OCI-LY1 (cell line): Measurements from ENCODE around the gene PPP2R1B.

Source experiments
- H2AFZ ChIP-seq: fragments of 200-600 bp; sonication (generic), shearing (Covaris generic); 2 replicates; pipeline ENCODE4 v1.6.0; 2014; ENCODE audit warnings: antibody characterized with exemption, mild to moderate bottlenecking, low read length
- H3F3A ChIP-seq: fragments of 200-600 bp; sonication (generic), shearing (Covaris generic); 2 replicates; pipeline ENCODE4 v1.6.0; 2014; ENCODE audit warnings: mild to moderate bottlenecking, antibody characterized with exemption, low read length, moderate library complexity; ENCODE audit not compliant: insufficient read depth
- H3K27ac ChIP-seq: fragments of 200-600 bp; sonication (generic); 2 replicates; pipeline ENCODE4 v1.5.1; 2014; ENCODE audit warnings: low read length, mixed run types, mild to moderate bottlenecking, low read depth; ENCODE audit not compliant: poor library complexity, severe bottlenecking
- H3K27me3 ChIP-seq: fragments of 200-600 bp; sonication (generic); 2 replicates; pipeline ENCODE4 v1.6.0; 2014; ENCODE audit warnings: antibody characterized with exemption, mild to moderate bottlenecking, low read length, moderate library complexity; ENCODE audit not compliant: insufficient read depth
- H3K36me3 ChIP-seq: fragments of 200-600 bp; sonication (generic); 2 replicates; pipeline ENCODE4 v1.6.1; 2014; ENCODE audit warnings: mild to moderate bottlenecking, antibody characterized with exemption, low read length, moderate library complexity, mixed read lengths; ENCODE audit not compliant: insufficient read depth
- H3K4me1 ChIP-seq: fragments of 200-600 bp; sonication (generic); 2 replicates; pipeline ENCODE4 v1.5.1; 2014; ENCODE audit warnings: mild to moderate bottlenecking, low read length, moderate library complexity; ENCODE audit not compliant: insufficient read depth, severe bottlenecking
- H3K4me2 ChIP-seq: fragments of 200-600 bp; sonication (generic), shearing (Covaris generic); 2 replicates; pipeline ENCODE4 v1.6.1; 2014; ENCODE audit warnings: low read length
- H3K4me3 ChIP-seq: fragments of 200-600 bp; sonication (generic); 2 replicates; pipeline ENCODE4 v1.5.1; 2014; ENCODE audit warnings: low read length, low read depth, mild to moderate bottlenecking, mixed read lengths; ENCODE audit not compliant: poor library complexity, severe bottlenecking
- H3K79me2 ChIP-seq: fragments of 200-600 bp; shearing (Covaris generic); 2 replicates; pipeline ENCODE4 v1.6.1; 2016; ENCODE audit warnings: mixed run types, low read length, mixed read lengths; ENCODE audit not compliant: insufficient read depth
- H3K9ac ChIP-seq: fragments of 200-600 bp; sonication (generic), shearing (Covaris generic); 2 replicates; pipeline ENCODE4 v1.6.1; 2014; ENCODE audit warnings: mild to moderate bottlenecking, low read length, mixed read lengths
- H3K9me2 ChIP-seq: fragments of 200-600 bp; sonication (generic), shearing (Covaris generic); 2 replicates; pipeline ENCODE4 v1.6.1; 2014; ENCODE audit warnings: low read depth, mild to moderate bottlenecking, low read length, mixed read lengths
- H3K9me3 ChIP-seq: fragments of 200-600 bp; shearing (Covaris generic); 2 replicates; pipeline ENCODE4 v1.6.1; 2014; ENCODE audit warnings: low read length, mixed read lengths
- H4K20me1 ChIP-seq: fragments of 200-600 bp; sonication (generic), shearing (Covaris generic); 2 replicates; pipeline ENCODE4 v1.6.0; 2016; ENCODE audit warnings: mild to moderate bottlenecking, low read length; ENCODE audit not compliant: insufficient read depth
- EZH2 ChIP-seq: fragments of 200-600 bp; sonication (generic), shearing (Covaris generic); IDR thresholded peaks from 2 replicates; pipeline ENCODE4 v1.8.0; 2017; ENCODE audit warnings: borderline replicate concordance, mixed run types, mild to moderate bottlenecking, antibody characterized with exemption, low read length, moderate library complexity, mixed read lengths
- TF ChIP-seq, protein P1 (sequence below): fragments of 200-600 bp; sonication (generic), shearing (Covaris generic); IDR thresholded peaks from 2 replicates; pipeline ENCODE4 v1.5.1; 2017; ENCODE audit warnings: mild to moderate bottlenecking, antibody characterized with exemption, low read length, moderate library complexity, mixed read lengths

The PPP2R1B gene

GRCh38 chr11:111736621-111737443, 29.4 kb downstream of the PPP2R1B start:
- no peaks in the 10 kb centered on the region for H3K27me3 ChIP-seq
- H3K36me3 ChIP-seq = peaks cover 50% of the 10 kb centered on the region
- no peak overlapping the region for H3K4me2 ChIP-seq
- no peak overlapping the region for H3K4me3 ChIP-seq
- no peaks in the 10 kb centered on the region for H3F3A ChIP-seq
- no peaks in the 10 kb centered on the region for H3K9me3 ChIP-seq
- peaks cover 10% of the 10 kb centered on the region for H3K4me1 ChIP-seq
- H2AFZ ChIP-seq = no peak overlapping the region
- no peak overlapping the region for H3K27ac ChIP-seq
- no peak for TF ChIP-seq EZH2
- TF ChIP-seq, protein P1, sequence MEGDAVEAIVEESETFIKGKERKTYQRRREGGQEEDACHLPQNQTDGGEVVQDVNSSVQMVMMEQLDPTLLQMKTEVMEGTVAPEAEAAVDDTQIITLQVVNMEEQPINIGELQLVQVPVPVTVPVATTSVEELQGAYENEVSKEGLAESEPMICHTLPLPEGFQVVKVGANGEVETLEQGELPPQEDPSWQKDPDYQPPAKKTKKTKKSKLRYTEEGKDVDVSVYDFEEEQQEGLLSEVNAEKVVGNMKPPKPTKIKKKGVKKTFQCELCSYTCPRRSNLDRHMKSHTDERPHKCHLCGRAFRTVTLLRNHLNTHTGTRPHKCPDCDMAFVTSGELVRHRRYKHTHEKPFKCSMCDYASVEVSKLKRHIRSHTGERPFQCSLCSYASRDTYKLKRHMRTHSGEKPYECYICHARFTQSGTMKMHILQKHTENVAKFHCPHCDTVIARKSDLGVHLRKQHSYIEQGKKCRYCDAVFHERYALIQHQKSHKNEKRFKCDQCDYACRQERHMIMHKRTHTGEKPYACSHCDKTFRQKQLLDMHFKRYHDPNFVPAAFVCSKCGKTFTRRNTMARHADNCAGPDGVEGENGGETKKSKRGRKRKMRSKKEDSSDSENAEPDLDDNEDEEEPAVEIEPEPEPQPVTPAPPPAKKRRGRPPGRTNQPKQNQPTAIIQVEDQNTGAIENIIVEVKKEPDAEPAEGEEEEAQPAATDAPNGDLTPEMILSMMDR = no peak
- no peaks in the 10 kb centered on the region for H4K20me1 ChIP-seq
- no peak overlapping the region for H3K9ac ChIP-seq
- no peaks in the 10 kb centered on the region for H3K9me2 ChIP-seq
- no peaks in the 10 kb centered on the region for H3K79me2 ChIP-seq

GRCh38 chr11:111736181-111736590, 30.0 kb downstream of the PPP2R1B start:
- H3F3A ChIP-seq = no peaks in the 10 kb centered on the region
- H3K4me1 ChIP-seq = peaks cover 10% of the 10 kb centered on the region
- H4K20me1 ChIP-seq = no peaks in the 10 kb centered on the region
- H3K4me3 ChIP-seq = no peak overlapping the region
- no peak overlapping the region for H3K9ac ChIP-seq
- no peaks in the 10 kb centered on the region for H3K9me2 ChIP-seq
- H3K27ac ChIP-seq = no peak overlapping the region
- no peak overlapping the region for H2AFZ ChIP-seq
- no peaks in the 10 kb centered on the region for H3K27me3 ChIP-seq
- TF ChIP-seq, protein P1 = no peak
- TF ChIP-seq EZH2 = no peak
- H3K4me2 ChIP-seq = no peak overlapping the region
- H3K79me2 ChIP-seq = no peaks in the 10 kb centered on the region
- H3K9me3 ChIP-seq = no peaks in the 10 kb centered on the region
- peaks cover 43% of the 10 kb centered on the region for H3K36me3 ChIP-seq

DNA sequence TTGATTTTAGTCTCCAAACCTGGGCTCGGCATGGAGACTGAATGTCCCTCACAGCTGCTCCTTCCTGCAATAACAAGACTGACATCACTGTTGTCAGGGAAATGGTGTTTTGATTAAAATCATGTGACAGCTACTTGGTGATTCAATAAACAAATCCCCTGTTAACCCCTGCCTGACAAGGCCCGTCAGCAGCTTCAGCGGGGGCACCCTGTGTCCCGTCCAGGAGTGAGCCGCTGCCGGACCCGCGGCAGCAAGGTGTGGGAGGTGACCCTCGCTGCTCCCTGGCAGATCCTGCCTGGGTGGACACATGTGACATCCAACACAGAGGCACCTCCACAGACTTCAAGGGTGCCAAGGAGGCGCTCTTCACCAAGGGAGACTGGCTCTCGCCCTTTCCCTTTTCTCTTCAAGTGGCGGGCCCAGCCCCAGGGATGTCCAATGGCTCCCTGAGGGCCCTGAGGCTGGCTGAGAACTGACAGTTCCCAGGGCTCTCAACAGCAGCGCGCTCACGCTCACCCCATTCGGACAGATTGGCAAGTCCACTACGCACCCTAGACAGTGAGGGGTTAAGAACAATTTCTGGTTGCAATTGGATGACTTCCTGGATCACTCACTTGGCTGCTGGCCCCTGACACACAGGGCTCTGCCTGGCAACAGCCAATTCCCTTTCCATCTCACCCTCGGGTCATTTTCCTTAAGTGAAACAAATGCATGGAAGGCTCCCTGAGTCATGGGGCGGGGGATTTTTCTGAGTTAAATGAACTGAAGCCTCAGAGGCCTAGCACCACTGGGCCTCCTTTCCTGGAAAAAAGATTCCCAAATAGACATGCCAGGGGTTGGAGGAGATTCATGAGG, 30.7 kb downstream of the PPP2R1B start:
- no peak overlapping the region for H3K27ac ChIP-seq
- no peaks in the 10 kb centered on the region for H4K20me1 ChIP-seq
- H3F3A ChIP-seq = no peaks in the 10 kb centered on the region
- no peak overlapping the region for H3K4me3 ChIP-seq
- H3K9me3 ChIP-seq = no peaks in the 10 kb centered on the region
- peaks cover 37% of the 10 kb centered on the region; the same call in 1 of the 2 replicates for H3K36me3 ChIP-seq
- no peaks in the 10 kb centered on the region for H3K9me2 ChIP-seq
- H3K9ac ChIP-seq = no peak overlapping the region
- H3K79me2 ChIP-seq = no peaks in the 10 kb centered on the region
- no peak for TF ChIP-seq EZH2
- TF ChIP-seq, protein P1 = no peak
- H3K27me3 ChIP-seq = no peaks in the 10 kb centered on the region
- peaks cover 10% of the 10 kb centered on the region for H3K4me1 ChIP-seq
- H2AFZ ChIP-seq = no peak overlapping the region
- H3K4me2 ChIP-seq = no peak overlapping the region
